Measurements from ENCODE around the gene B3GALT6.

DNA sequence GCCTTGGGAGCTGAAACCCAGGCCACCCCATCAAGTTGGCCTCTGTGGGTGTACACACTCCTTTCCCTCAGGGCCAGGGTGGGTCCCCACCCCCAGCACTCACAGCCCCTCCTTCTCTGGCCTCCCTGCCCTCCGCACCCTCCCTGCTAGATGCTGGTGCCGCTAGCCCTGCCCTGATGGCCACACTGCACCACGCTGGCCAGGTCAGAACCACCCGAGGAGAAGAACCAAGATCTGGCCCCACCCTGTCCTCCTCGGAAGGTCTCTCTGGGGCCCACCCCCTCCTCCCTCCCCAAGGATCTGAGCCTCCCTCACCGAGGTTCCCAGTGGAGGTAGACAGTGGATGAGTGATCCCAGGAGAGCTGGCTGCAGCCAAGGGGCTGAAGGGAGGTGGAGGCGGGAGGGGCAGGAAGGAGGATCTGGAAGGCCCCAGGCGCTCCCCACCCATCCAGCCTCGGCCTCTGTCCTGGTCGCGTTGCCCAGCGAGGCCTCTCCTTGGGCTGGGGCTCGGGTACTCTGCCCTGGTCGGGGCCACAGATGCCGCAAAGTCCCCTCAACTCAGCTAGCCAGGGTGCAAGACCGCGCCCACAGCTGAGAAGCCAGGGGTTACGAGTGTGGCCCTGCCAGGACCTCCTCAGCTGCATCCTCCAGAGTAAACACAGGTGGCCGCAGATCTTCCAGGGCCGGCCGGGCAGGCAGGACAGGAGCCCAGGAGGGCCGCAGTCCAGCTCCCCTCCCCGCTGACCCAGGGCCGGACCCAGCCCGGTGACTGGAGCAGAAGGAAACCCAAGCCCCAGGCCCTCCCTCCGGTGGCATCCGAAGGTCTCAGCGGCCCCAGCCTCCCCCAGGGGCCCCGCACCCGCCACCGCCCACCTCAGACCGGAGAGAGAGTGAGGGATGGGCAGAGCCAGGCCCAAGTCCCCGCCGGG lies 5.2 kb downstream of the B3GALT6 start:
- TF ChIP-seq, protein P1, sequence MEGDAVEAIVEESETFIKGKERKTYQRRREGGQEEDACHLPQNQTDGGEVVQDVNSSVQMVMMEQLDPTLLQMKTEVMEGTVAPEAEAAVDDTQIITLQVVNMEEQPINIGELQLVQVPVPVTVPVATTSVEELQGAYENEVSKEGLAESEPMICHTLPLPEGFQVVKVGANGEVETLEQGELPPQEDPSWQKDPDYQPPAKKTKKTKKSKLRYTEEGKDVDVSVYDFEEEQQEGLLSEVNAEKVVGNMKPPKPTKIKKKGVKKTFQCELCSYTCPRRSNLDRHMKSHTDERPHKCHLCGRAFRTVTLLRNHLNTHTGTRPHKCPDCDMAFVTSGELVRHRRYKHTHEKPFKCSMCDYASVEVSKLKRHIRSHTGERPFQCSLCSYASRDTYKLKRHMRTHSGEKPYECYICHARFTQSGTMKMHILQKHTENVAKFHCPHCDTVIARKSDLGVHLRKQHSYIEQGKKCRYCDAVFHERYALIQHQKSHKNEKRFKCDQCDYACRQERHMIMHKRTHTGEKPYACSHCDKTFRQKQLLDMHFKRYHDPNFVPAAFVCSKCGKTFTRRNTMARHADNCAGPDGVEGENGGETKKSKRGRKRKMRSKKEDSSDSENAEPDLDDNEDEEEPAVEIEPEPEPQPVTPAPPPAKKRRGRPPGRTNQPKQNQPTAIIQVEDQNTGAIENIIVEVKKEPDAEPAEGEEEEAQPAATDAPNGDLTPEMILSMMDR (IDR thresholded peaks at IDR 0.05): no peak
- no peak for TF ChIP-seq EZH2phosphoT487 (IDR thresholded peaks at IDR 0.05)
